ENCODE data around the gene TNK1. TPM values are rescaled to one million over a fixed set of nuclear protein-coding genes. Genes with fewer than 3 reads are reported as not detected.

The TNK1 gene
- total and polyA plus RNA-seq, 2 of the 8 experiments (the other 6 are each of a cell fraction or from before 2014, with no cell fraction given), result 7.6 to 9.5 TPM

- Histone ChIP-seq H2AFZ (ENCODE audit: low read length) (no peak overlapping the region), H3K27me3 (replicated peaks in 1 of 4; ENCODE audit: control insufficient read depth in 3 of 4, extremely low read depth in 1 of 4, insufficient read depth in 3 of 4, low read length in 3 of 4) (peaks cover 2 to 19% (median 12%) of the 10 kb centered on the region in 4 experiments; a peak in 6 of 7 replicates), H3K23ac (ENCODE audit: insufficient read length) (no peak overlapping the region), H3K23me2 (ENCODE audit: low read depth, low read length) (peaks cover 31% of the 10 kb centered on the region), H3K4me1 (replicated peaks in 1 of 4; ENCODE audit: control insufficient read depth in 3 of 4, insufficient read depth in 4 of 4, low read length in 3 of 4) (peaks cover 0 to 29% (median 15%) of the 10 kb centered on the region in 4 experiments; a peak in 6 of 7 replicates), H3K14ac (ENCODE audit: insufficient read length) (no peak overlapping the region), H3K9ac (replicated peaks in 1 of 4; ENCODE audit: extremely low read depth in 1 of 4, low read depth in 3 of 4, low read length in 3 of 4) (peak overlapping the region in 1 of 4 experiments; percentile 3; a peak in 3 of 7 replicates), H3K4me2 (ENCODE audit: insufficient read depth in 1 of 2, low read depth in 2 of 2, low read length in 2 of 2) (peak overlapping the region; percentile 91), H3K27ac (ENCODE audit: low read depth, low read length) (no peak overlapping the region), H3K4ac (replicated peaks; ENCODE audit: insufficient read length, low read depth, low read length) (peak overlapping the region; percentile 24), H2BK20ac (ENCODE audit: low read length) (peak overlapping the region; percentile 82; the same call in 1 of the 2 replicates), H4K91ac (replicated peaks; ENCODE audit: insufficient read length, low read length) (peak overlapping the region; percentile 94), H2AK5ac (ENCODE audit: low read depth, low read length) (peak overlapping the region; percentile 48; the same call in 1 of the 2 replicates), H3K9me3 (ENCODE audit: insufficient read depth in 2 of 2, low read depth in 1 of 2, low read length in 1 of 2) (no peaks in the 10 kb centered on the region), H3K56ac (replicated peaks; ENCODE audit: insufficient read length, low read depth, low read length) (no peak overlapping the region), H4K8ac (ENCODE audit: extremely low read depth, insufficient read depth, low read length) (peak overlapping the region; percentile 30; the same call in 1 of the 2 replicates), H2BK15ac (ENCODE audit: low read length) (no peak overlapping the region), H3K18ac (ENCODE audit: extremely low read depth, low read length) (peak overlapping the region; percentile 97), H2BK12ac (ENCODE audit: low read depth, low read length) (peak overlapping the region; percentile 99), H3K36me3 (ENCODE audit: control insufficient read depth in 2 of 4, insufficient read depth in 4 of 4, low read length in 3 of 4) (no peaks in the 10 kb centered on the region), H2BK5ac (ENCODE audit: low read depth, low read length) (peak overlapping the region; percentile 80; the same call in 1 of the 2 replicates), H3K79me2 (ENCODE audit: control insufficient read depth in 1 of 2, insufficient read depth in 2 of 2, low read length in 2 of 2) (no peaks in the 10 kb centered on the region), H2BK120ac (replicated peaks; ENCODE audit: low read depth, low read length) (no peak overlapping the region), H3K79me1 (ENCODE audit: low read depth, low read length) (no peaks in the 10 kb centered on the region), H4K5ac (ENCODE audit: insufficient read length, low read depth, low read length) (no peak overlapping the region), H4K20me1 (replicated peaks in 1 of 2; ENCODE audit: control insufficient read depth in 1 of 2, insufficient read depth in 2 of 2, low read length in 2 of 2) (no peaks in the 10 kb centered on the region), H3K4me3 (ENCODE audit: extremely low read depth in 1 of 4, insufficient read depth in 2 of 4, low read depth in 3 of 4, low read length in 4 of 4) (peak overlapping the region; percentile 50 to 83 (median 67))
- POLR2A ChIA-PET (ENCODE audit: partially characterized antibody), result interaction anchor here (0.9 to 15.5 kb wide), 11 partner anchors 7 to 249 kb away, joined by 3 to 339 read pairs (median 5); partner anchors contain the start of genes CHRNB1, NEURL4, NLGN2 and POLR2A
- FAIRE-seq (no peak), DNase-seq (ENCODE audit: low read depth in 1 of 2, low spot score in 2 of 2) (peak in 1 of 2 experiments; percentile 93)
- WGBS, 2 experiments (ENCODE audit: extremely low coverage in 1 of 2, insufficient coverage in 1 of 2, insufficient read length in 1 of 2, insufficient replicate concordance in 2 of 2, low coverage in 1 of 2, low lambda C conversion rate in 2 of 2, missing lambda C conversion rate in 1 of 2), result 4% methylated on average over 18 of the region's 48 CpGs; no CpG with 5 or more reads in 1 of the 2 experiments
- CTCF ChIA-PET (ENCODE audit: partially characterized antibody), result interaction anchor here (0.7 to 5.1 kb wide), 16 partner anchors 8 to 84 kb away, joined by 3 to 56 read pairs (median 8); partner anchors contain the start of genes KCTD11, TMEM256, TMEM95 and ZBTB4
- peak; percentile 56; the same call in 1 of the 2 replicates for TF ChIP-seq YY1 (IDR thresholded peaks at IDR 0.05; ENCODE audit: low read depth, low read length)
- no peak for TF ChIP-seq NRF1 (IDR thresholded peaks at IDR 0.05; ENCODE audit: low read depth, low read length)
- TF ChIP-seq POLR2AphosphoS5 (IDR thresholded peaks at IDR 0.05; ENCODE audit: low read depth, low read length), result no peak
- TF ChIP-seq ATF2 (IDR thresholded peaks at IDR 0.05; ENCODE audit: low read length), result no peak
- 0 out of 2 replicates have a peak, but pooled peaks have one; percentile 11 for TF ChIP-seq SP1 (IDR thresholded peaks at IDR 0.05; ENCODE audit: low read depth, low read length)
- no peak for TF ChIP-seq POU5F1 (IDR thresholded peaks at IDR 0.05; ENCODE audit: low read depth, low read length)
- no peak for TF ChIP-seq GABPA (IDR thresholded peaks at IDR 0.05; ENCODE audit: borderline replicate concordance, insufficient read depth, low read length)
- no peak for TF ChIP-seq CHD1 (IDR thresholded peaks at IDR 0.05; ENCODE audit: low read depth, low read length)
- no peak for TF ChIP-seq JUND (IDR thresholded peaks at IDR 0.05; ENCODE audit: low read length)
- no peak for TF ChIP-seq EGR1 (IDR thresholded peaks at IDR 0.05; ENCODE audit: borderline replicate concordance, low read depth, low read length)
- peak; percentile 31 for TF ChIP-seq TAF7 (optimal IDR thresholded peaks at IDR 0.05; ENCODE audit: borderline replicate concordance, low read depth, low read length)
These were observed 57.2 kb downstream of the TNK1 start for GRCh38 chr17:7437950-7438614.
